ENCODE measurements around the gene RYR2. TPM values are rescaled to one million over a fixed set of nuclear protein-coding genes. Genes with fewer than 3 reads are reported as not detected.

The RYR2 gene
- polyA plus RNA-seq, 1 experiment, result not detected

- Histone ChIP-seq H3K27me3 (ENCODE audit: control insufficient read depth, insufficient read depth, low read length) (no peaks in the 10 kb centered on the region), H3K27ac (ENCODE audit: low read depth, low read length) (no peak overlapping the region), H3K9me3 (ENCODE audit: control insufficient read depth, insufficient read depth, low read length) (no peaks in the 10 kb centered on the region; the same call in 1 of the 2 replicates), H3K4me3 (ENCODE audit: low read depth, low read length) (no peak overlapping the region)
- no peak for TF ChIP-seq CTCF (IDR thresholded peaks at IDR 0.05; ENCODE audit: low read depth, low read length)
- ChIA-PET POLR2A (no interaction called here), CTCF (no interaction called here)
- DNase-seq (ENCODE audit: low read depth, low spot score), result no peak
Observed at GRCh38 chr1:237440346-237440745, 398.4 kb downstream of the RYR2 start.

GRCh38 chr1:237444120-237444790 lies 402.3 kb downstream of the RYR2 start:
- Histone ChIP-seq H3K9me3 (ENCODE audit: control insufficient read depth, insufficient read depth, low read length) (no peaks in the 10 kb centered on the region), H3K27me3 (ENCODE audit: control insufficient read depth, insufficient read depth, low read length) (no peaks in the 10 kb centered on the region), H3K27ac (ENCODE audit: low read depth, low read length) (no peak overlapping the region), H3K4me3 (ENCODE audit: low read depth, low read length) (no peak overlapping the region)
- CTCF ChIA-PET, result no interaction called here
- POLR2A ChIA-PET, result no interaction called here
- no peak for TF ChIP-seq CTCF (IDR thresholded peaks at IDR 0.05; ENCODE audit: low read depth, low read length)
- DNase-seq (ENCODE audit: low read depth, low spot score), result no peak

- no peaks in the 10 kb centered on the region for H3K9me3 ChIP-seq (ENCODE audit: control insufficient read depth, insufficient read depth, low read length)
- no peaks in the 10 kb centered on the region for H3K27me3 ChIP-seq (ENCODE audit: control insufficient read depth, insufficient read depth, low read length)
- TF ChIP-seq CTCF (IDR thresholded peaks at IDR 0.05; ENCODE audit: low read depth, low read length), result no peak
- H3K4me3 ChIP-seq (ENCODE audit: low read depth, low read length), result no peak overlapping the region
- POLR2A ChIA-PET, result no interaction called here
- CTCF ChIA-PET, result no interaction called here
- no peak overlapping the region for H3K27ac ChIP-seq (ENCODE audit: low read depth, low read length)
- no peak for DNase-seq (ENCODE audit: low read depth, low spot score)
Observed at GRCh38 chr1:237448042-237448441, 406.1 kb downstream of the RYR2 start.

- TF ChIP-seq CTCF (IDR thresholded peaks at IDR 0.05; ENCODE audit: low read depth, low read length), result no peak
- no peak overlapping the region for H3K27ac ChIP-seq (ENCODE audit: low read depth, low read length)
- ChIA-PET CTCF (no interaction called here), POLR2A (no interaction called here)
- no peaks in the 10 kb centered on the region for H3K27me3 ChIP-seq (ENCODE audit: control insufficient read depth, insufficient read depth, low read length)
- H3K9me3 ChIP-seq (ENCODE audit: control insufficient read depth, insufficient read depth, low read length), result peaks cover 2% of the 10 kb centered on the region; the same call in 1 of the 2 replicates
- no peak for DNase-seq (ENCODE audit: low read depth, low spot score)
- no peak overlapping the region for H3K4me3 ChIP-seq (ENCODE audit: low read depth, low read length)
Observed at GRCh38 chr1:237457573-237457972, 415.6 kb downstream of the RYR2 start.

- ChIA-PET CTCF (interaction anchor here (0.6 kb wide), 1 partner anchor 95 kb away, joined by 3 read pairs; no protein-coding TSS in a partner anchor), POLR2A (no interaction called here)
Observed at GRCh38 chr1:237467320-237467719, 425.3 kb downstream of the RYR2 start.

More at GRCh38 chr1:237467320-237467719, 425.3 kb downstream of the RYR2 start:
- Histone ChIP-seq H3K9me3 (ENCODE audit: control insufficient read depth, insufficient read depth, low read length) (peaks cover 5% of the 10 kb centered on the region; the same call in 1 of the 2 replicates), H3K27ac (ENCODE audit: low read depth, low read length) (no peak overlapping the region), H3K27me3 (ENCODE audit: control insufficient read depth, insufficient read depth, low read length) (no peaks in the 10 kb centered on the region), H3K4me3 (ENCODE audit: low read depth, low read length) (no peak overlapping the region)
- DNase-seq (ENCODE audit: low read depth, low spot score), result no peak
- TF ChIP-seq CTCF (IDR thresholded peaks at IDR 0.05; ENCODE audit: low read depth, low read length), result no peak

Data from AG04450 (cell line).